IMR-90 (cell line): ENCODE results near the gene CNTFR.

Source experiments
- FOS ChIP-seq: fragments of 150-350 bp; IDR thresholded peaks from 2 replicates; pipeline ENCODE4 v1.6.1; 2016; ENCODE audit warnings: low read depth, low read length
- MXI1 ChIP-seq: IDR thresholded peaks from 2 replicates; pipeline ENCODE4 v1.6.1; 2012; ENCODE audit warnings: low read depth, mild to moderate bottlenecking, low read length, moderate library complexity, borderline replicate concordance
- POLR2A ChIP-seq: IDR thresholded peaks from 2 replicates; pipeline ENCODE4 v1.6.1; 2012; ENCODE audit warnings: mild to moderate bottlenecking, low read depth, low read length
- RCOR1 ChIP-seq: IDR thresholded peaks from 2 replicates; pipeline ENCODE4 v1.6.1; 2012; ENCODE audit warnings: mild to moderate bottlenecking, low read length, improper control_type of control experiment; ENCODE audit not compliant: insufficient replicate concordance
- RFX5 ChIP-seq: IDR thresholded peaks from 2 replicates; pipeline ENCODE4 v1.8.0; 2012; ENCODE audit warnings: low read depth, mild to moderate bottlenecking, low read length, moderate library complexity
- TF ChIP-seq, protein P1 (sequence below): conservative IDR thresholded peaks from 2 replicates; pipeline ENCODE4 v1.5.1; 2012; ENCODE audit warnings: mild to moderate bottlenecking, low read depth, low read length, improper control_type of control experiment
- TF ChIP-seq, protein P2 (sequence below): fragments of 150-350 bp; IDR thresholded peaks from 2 replicates; pipeline ENCODE4 v1.6.1; 2017; ENCODE audit warnings: mild to moderate bottlenecking, antibody characterized with exemption, low read length, low read depth

GRCh38 chr9:34556949-34557348 lies 32.6 kb downstream of the CNTFR start:
- no peak for TF ChIP-seq POLR2A
- TF ChIP-seq, protein P1, sequence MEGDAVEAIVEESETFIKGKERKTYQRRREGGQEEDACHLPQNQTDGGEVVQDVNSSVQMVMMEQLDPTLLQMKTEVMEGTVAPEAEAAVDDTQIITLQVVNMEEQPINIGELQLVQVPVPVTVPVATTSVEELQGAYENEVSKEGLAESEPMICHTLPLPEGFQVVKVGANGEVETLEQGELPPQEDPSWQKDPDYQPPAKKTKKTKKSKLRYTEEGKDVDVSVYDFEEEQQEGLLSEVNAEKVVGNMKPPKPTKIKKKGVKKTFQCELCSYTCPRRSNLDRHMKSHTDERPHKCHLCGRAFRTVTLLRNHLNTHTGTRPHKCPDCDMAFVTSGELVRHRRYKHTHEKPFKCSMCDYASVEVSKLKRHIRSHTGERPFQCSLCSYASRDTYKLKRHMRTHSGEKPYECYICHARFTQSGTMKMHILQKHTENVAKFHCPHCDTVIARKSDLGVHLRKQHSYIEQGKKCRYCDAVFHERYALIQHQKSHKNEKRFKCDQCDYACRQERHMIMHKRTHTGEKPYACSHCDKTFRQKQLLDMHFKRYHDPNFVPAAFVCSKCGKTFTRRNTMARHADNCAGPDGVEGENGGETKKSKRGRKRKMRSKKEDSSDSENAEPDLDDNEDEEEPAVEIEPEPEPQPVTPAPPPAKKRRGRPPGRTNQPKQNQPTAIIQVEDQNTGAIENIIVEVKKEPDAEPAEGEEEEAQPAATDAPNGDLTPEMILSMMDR = no peak
- TF ChIP-seq, protein P2, sequence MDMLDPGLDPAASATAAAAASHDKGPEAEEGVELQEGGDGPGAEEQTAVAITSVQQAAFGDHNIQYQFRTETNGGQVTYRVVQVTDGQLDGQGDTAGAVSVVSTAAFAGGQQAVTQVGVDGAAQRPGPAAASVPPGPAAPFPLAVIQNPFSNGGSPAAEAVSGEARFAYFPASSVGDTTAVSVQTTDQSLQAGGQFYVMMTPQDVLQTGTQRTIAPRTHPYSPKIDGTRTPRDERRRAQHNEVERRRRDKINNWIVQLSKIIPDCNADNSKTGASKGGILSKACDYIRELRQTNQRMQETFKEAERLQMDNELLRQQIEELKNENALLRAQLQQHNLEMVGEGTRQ = no peak
- TF ChIP-seq MXI1 = no peak
- no peak for TF ChIP-seq RFX5
- no peak for TF ChIP-seq RCOR1
- TF ChIP-seq FOS = no peak
